Ascending aorta (tissue), 2 donors: Measurements from ENCODE around the gene TMEM219. TPM values are rescaled to one million over a fixed set of nuclear protein-coding genes. Genes with fewer than 3 reads are reported as not detected.

Experiments used
- DNase-seq, 2 donors: peaks; one replicate each; pipeline ENCODE4 v3.0.0-alpha.2; 2019; ENCODE audit warnings: low spot score in 2 of 2
- H3K27ac ChIP-seq, 2 donors: fragments of 200-600 bp; sonication (generic); one replicate each; pipeline ENCODE4 v1.5.1; 2016 to 2017; ENCODE audit warnings: mild to moderate bottlenecking in 1 of 2
- H3K27me3 ChIP-seq: fragments of 200-600 bp; sonication (generic); one replicate; pipeline ENCODE4 v1.5.1; 2017
- H3K36me3 ChIP-seq, 2 donors: fragments of 200-600 bp; sonication (generic); one replicate each; pipeline ENCODE4 v1.5.1; 2016
- H3K4me1 ChIP-seq, 2 donors: fragments of 200-600 bp; sonication (generic); one replicate each; pipeline ENCODE4 v1.5.1; 2016 to 2017; ENCODE audit warnings: mild to moderate bottlenecking in 1 of 2
- H3K4me3 ChIP-seq, 2 donors: fragments of 200-600 bp; sonication (generic); one replicate each; pipeline ENCODE4 v1.5.1; 2016 to 2017; ENCODE audit warnings: mild to moderate bottlenecking in 1 of 2
- H3K9me3 ChIP-seq, 2 donors: fragments of 200-600 bp; sonication (generic); one replicate each; pipeline ENCODE4 v1.5.1; 2016
- CTCF ChIP-seq, 3 experiments: fragments of 200-600 bp in 2 of 3; fragments of 450-650 bp in 1 of 3; sonication (generic) in 2 of 3; IDR thresholded peaks; one replicate each; pipeline ENCODE4 v1.5.1; 2016 to 2019; ENCODE audit warnings: antibody characterized with exemption in 3 of 3, mild to moderate bottlenecking in 1 of 3, moderate library complexity in 1 of 3
- intact Hi-C: fragments of 100-400 bp; cut with DNase I; formaldehyde crosslinking; loops from one replicate; pipeline ENCODE4 v1.15.1; 2023
- total RNA-seq: library from RNA; depleted of rRNA; stranded (reverse); fragments of >200 nt; gene quantifications from one replicate; pipeline ENCODE4 v1.1.0, GENCODE V29; 2016

The TMEM219 gene
- total RNA-seq, 1 donor from 2014 or later, result 49.2 TPM

GRCh38 chr16:29989111-29989858 lies 27.4 kb downstream of the TMEM219 start:
- Histone ChIP-seq H3K4me1 (no peaks in the 10 kb centered on the region), H3K36me3 (peaks cover 74 to 95% of the 10 kb centered on the region in 2 donors), H3K9me3 (no peaks in the 10 kb centered on the region), H3K27ac (no peak overlapping the region), H3K4me3 (no peak overlapping the region), H3K27me3 (no peaks in the 10 kb centered on the region)
- intact Hi-C loops, result no loop called here
- TF ChIP-seq CTCF (IDR thresholded peaks at IDR 0.05), result no peak
- no peak for DNase-seq

- TF ChIP-seq CTCF (IDR thresholded peaks at IDR 0.05), result no peak
- DNase-seq, result no peak
- H3K27me3 ChIP-seq, result no peaks in the 10 kb centered on the region
- peaks cover 0 to 7% of the 10 kb centered on the region in 2 donors for H3K4me1 ChIP-seq
- H3K9me3 ChIP-seq, result no peaks in the 10 kb centered on the region
- peaks cover 70 to 87% of the 10 kb centered on the region in 2 donors for H3K36me3 ChIP-seq
- intact Hi-C loops, result no loop called here
- no peak overlapping the region for H3K27ac ChIP-seq
- H3K4me3 ChIP-seq, result no peak overlapping the region
Observed at GRCh38 chr16:29990034-29990433, 28.2 kb downstream of the TMEM219 start.

GRCh38 chr16:29990883-29991570 lies 29.1 kb downstream of the TMEM219 start:
- H3K27ac ChIP-seq, result no peak overlapping the region
- TF ChIP-seq CTCF (IDR thresholded peaks at IDR 0.05), result no peak
- no peaks in the 10 kb centered on the region for H3K27me3 ChIP-seq
- H3K9me3 ChIP-seq, result no peaks in the 10 kb centered on the region
- no peak for DNase-seq
- peaks cover 0 to 8% of the 10 kb centered on the region in 2 donors for H3K4me1 ChIP-seq
- intact Hi-C loops, result no loop called here
- H3K36me3 ChIP-seq, result peaks cover 60 to 78% of the 10 kb centered on the region in 2 donors
- H3K4me3 ChIP-seq, result no peak overlapping the region

DNA sequence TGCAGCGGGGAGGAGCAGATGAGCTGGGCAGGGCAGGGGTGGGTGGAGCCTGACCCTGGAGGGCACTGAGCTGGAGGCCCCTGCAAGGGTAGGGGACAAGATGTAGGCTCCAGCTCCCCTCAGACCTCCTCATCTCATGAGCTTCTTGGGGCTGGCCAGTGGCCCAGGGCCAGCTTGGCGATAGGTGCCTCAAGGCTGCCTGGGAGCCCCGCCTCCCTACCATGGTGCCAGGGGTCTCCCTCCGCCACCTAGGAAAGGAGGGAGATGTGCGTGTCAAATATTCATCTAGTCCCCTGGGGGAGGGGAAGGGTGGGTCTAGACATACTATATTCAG lies 29.7 kb downstream of the TMEM219 start:
- no peak for DNase-seq

GRCh38 chr16:29992344-29992967 lies 30.6 kb downstream of the TMEM219 start:
- Histone ChIP-seq H3K9me3 (no peaks in the 10 kb centered on the region), H3K4me3 (no peak overlapping the region), H3K36me3 (peaks cover 46 to 63% of the 10 kb centered on the region in 2 donors), H3K27ac (no peak overlapping the region), H3K27me3 (no peaks in the 10 kb centered on the region), H3K4me1 (peaks cover 4 to 15% of the 10 kb centered on the region in 2 donors)
- no peak for TF ChIP-seq CTCF (IDR thresholded peaks at IDR 0.05)
- intact Hi-C loops, result no loop called here
- DNase-seq, result no peak

More for the DNA sequence above, 29.7 kb downstream of the TMEM219 start:
- Histone ChIP-seq H3K27ac (no peak overlapping the region), H3K4me1 (peaks cover under 1 to 8% of the 10 kb centered on the region in 2 donors), H3K9me3 (no peaks in the 10 kb centered on the region), H3K36me3 (peaks cover 55 to 72% of the 10 kb centered on the region in 2 donors), H3K27me3 (no peaks in the 10 kb centered on the region), H3K4me3 (no peak overlapping the region)
- intact Hi-C loops, result no loop called here
- no peak for TF ChIP-seq CTCF (IDR thresholded peaks at IDR 0.05)
